ENCODE data around the gene RMND1.

GRCh38 chr6:151387175-151387970 lies 64.6 kb downstream of the RMND1 start:
- TF ChIP-seq RBAK (CRISPR knock-in tag; IDR thresholded peaks at IDR 0.05) (no peak), CTCF (CRISPR knock-in tag; IDR thresholded peaks at IDR 0.05) (no peak), AKAP8 (CRISPR knock-in tag; IDR thresholded peaks at IDR 0.05) (no peak), RXRA (CRISPR knock-in tag; IDR thresholded peaks at IDR 0.05) (no peak), NONO (IDR thresholded peaks at IDR 0.05) (no peak), NONO (CRISPR knock-in tag; conservative IDR thresholded peaks at IDR 0.05) (no peak), MAX (IDR thresholded peaks at IDR 0.05) (no peak), ZNF263 (CRISPR knock-in tag; IDR thresholded peaks at IDR 0.05) (no peak), TERF1 (CRISPR knock-in tag; IDR thresholded peaks at IDR 0.05) (no peak)

All from HepG2 (cell line).